Gastrocnemius medialis (tissue), 4 donors: ENCODE results near the gene DDX27. TPM values are rescaled to one million over a fixed set of nuclear protein-coding genes. Genes with fewer than 3 reads are reported as not detected.
"Not testable (repeated sequence)": the region's sequence is repeated elsewhere in the genome, so short reads cannot be mapped to it uniquely, and the experiment has no call there.

ENCODE experiments used
- ATAC-seq, 2 donors: fragments of 150-250 bp; one replicate each; pipeline ENCODE4 v1.9.1; 2016
- DNase-seq, 2 donors: peaks; one replicate each; pipeline ENCODE4 v3.0.0-alpha.2; 2019
- H3K27ac ChIP-seq, 4 donors: fragments of 200-600 bp; sonication (generic); 1 replicate in 1 of 4; 2 replicates in 3 of 4; pipeline ENCODE4 v1.5.1; 2016 to 2018; ENCODE audit warnings: mild to moderate bottlenecking in 2 of 4, moderate library complexity in 1 of 4
- H3K27me3 ChIP-seq, 3 donors: fragments of 200-600 bp; sonication (generic) in 2 of 3; 1 replicate in 1 of 3; 2 replicates in 2 of 3; pipeline versions ENCODE4 v1.5.1 to v1.6.0; 2016 to 2019; ENCODE audit warnings: mild to moderate bottlenecking in 1 of 3, moderate library complexity in 1 of 3
- H3K36me3 ChIP-seq, 2 donors: fragments of 200-600 bp; sonication (generic) in 1 of 2; one replicate each; pipeline ENCODE4 v1.5.1; 2017 to 2018
- H3K4me1 ChIP-seq, 2 donors: fragments of 200-600 bp; sonication (generic) in 1 of 2; one replicate each; pipeline ENCODE4 v1.5.1; 2016 to 2017; ENCODE audit warnings: mild to moderate bottlenecking in 2 of 2
- H3K4me3 ChIP-seq, 4 donors: fragments of 200-600 bp; sonication (generic) in 3 of 4; 1 replicate in 1 of 4; 2 replicates in 3 of 4; pipeline ENCODE4 v1.5.1; 2016 to 2019; ENCODE audit warnings: mild to moderate bottlenecking in 2 of 4
- H3K9me3 ChIP-seq, 3 donors: fragments of 200-600 bp; sonication (generic) in 2 of 3; 1 replicate in 1 of 3; 2 replicates in 2 of 3; pipeline ENCODE4 v1.5.1; 2016 to 2019
- POLR2A ChIP-seq, 2 donors: fragments of 450-650 bp; IDR thresholded peaks; one replicate each; pipeline ENCODE4 v1.6.1; 2017; ENCODE audit warnings: antibody characterized with exemption in 2 of 2, mild to moderate bottlenecking in 2 of 2, moderate library complexity in 2 of 2
- in situ Hi-C, 4 donors: fragments of 200-750 bp; cut with MboI; loops; one replicate each; pipeline versions ENCODE4 v1.15.0 to v1.8.0; 2017; ENCODE audit warnings: low sequenced_read_pairs in 4 of 4
- intact Hi-C: fragments of 100-400 bp; cut with DNase I; formaldehyde crosslinking; loops from one replicate; pipeline ENCODE4 v1.15.1; 2023; ENCODE audit warnings: low total_unique reads
- total RNA-seq, 4 donors: library from RNA; depleted of rRNA; stranded (reverse); fragments of >200 nt; gene quantifications; one replicate each; pipeline versions ENCODE4 v1.1.0 to v1.2.3, GENCODE V29; 2016
- TF ChIP-seq, protein P1 (sequence below), 5 experiments: fragments of 450-650 bp in 3 of 5; fragments of 200-600 bp in 2 of 5; sonication (generic) in 2 of 5; IDR thresholded peaks in 4 of 5; conservative IDR thresholded peaks in 1 of 5; 1 replicate in 4 of 5; 2 replicates in 1 of 5; pipeline ENCODE4 v1.5.1; 2016 to 2019; ENCODE audit warnings: antibody characterized with exemption in 5 of 5, mild to moderate bottlenecking in 3 of 5, moderate library complexity in 3 of 5

The DDX27 gene
- total RNA-seq, 4 donors from 2014 or later = 12.6 to 39.7 (median 23.3) TPM

DNA sequence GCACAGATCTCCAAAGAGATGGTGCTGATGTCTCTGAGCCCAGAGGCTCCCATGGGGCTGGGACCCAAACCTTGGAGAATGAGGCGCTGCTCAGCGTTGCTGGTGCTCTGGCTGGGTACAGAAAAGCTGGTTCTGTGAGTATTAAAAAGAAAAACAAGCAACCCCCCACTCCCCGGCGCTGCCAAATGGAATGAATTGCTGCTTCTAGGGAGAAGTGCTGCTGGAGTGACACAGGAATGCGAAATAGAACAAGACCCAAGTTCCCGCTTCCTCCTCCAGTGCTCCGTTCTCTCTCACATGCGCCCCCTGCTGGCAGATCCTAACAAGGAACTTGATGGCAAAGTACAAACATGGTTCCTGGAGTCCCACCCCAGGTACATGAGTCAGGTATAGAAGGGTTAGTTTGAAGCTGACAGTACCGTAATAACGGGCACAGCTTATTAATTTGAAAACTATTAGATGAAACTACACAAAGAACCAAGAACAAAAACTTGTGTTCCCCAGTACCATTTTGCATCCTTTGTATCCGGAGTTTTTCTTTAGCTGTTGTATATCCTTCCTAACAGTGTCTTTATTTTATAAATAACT lies 2.1 kb upstream of the DDX27 start:
- Histone ChIP-seq H3K27ac (peak overlapping the region in 1 of 4 donors; percentile 50), H3K4me1 (peaks cover 10 to 15% of the 10 kb centered on the region in 2 donors), H3K36me3 (peaks cover 0 to 12% of the 10 kb centered on the region in 2 donors), H3K9me3 (no peaks in the 10 kb centered on the region), H3K27me3 (no peaks in the 10 kb centered on the region), H3K4me3 (peak overlapping the region in 2 of 4 donors; percentile 6 to 26)
- in situ Hi-C loops (loop anchor here (5.0 kb wide), 1 partner anchor 85 kb away; no protein-coding TSS in a partner anchor), intact Hi-C loops (loop anchor here (1.0 kb wide), 1 partner anchor 84 kb away; no protein-coding TSS in a partner anchor)
- TF ChIP-seq, protein P1, sequence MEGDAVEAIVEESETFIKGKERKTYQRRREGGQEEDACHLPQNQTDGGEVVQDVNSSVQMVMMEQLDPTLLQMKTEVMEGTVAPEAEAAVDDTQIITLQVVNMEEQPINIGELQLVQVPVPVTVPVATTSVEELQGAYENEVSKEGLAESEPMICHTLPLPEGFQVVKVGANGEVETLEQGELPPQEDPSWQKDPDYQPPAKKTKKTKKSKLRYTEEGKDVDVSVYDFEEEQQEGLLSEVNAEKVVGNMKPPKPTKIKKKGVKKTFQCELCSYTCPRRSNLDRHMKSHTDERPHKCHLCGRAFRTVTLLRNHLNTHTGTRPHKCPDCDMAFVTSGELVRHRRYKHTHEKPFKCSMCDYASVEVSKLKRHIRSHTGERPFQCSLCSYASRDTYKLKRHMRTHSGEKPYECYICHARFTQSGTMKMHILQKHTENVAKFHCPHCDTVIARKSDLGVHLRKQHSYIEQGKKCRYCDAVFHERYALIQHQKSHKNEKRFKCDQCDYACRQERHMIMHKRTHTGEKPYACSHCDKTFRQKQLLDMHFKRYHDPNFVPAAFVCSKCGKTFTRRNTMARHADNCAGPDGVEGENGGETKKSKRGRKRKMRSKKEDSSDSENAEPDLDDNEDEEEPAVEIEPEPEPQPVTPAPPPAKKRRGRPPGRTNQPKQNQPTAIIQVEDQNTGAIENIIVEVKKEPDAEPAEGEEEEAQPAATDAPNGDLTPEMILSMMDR (IDR thresholded peaks at IDR 0.05 in 4 of 5, conservative IDR thresholded peaks at IDR 0.05 in 1 of 5) = peak; percentile 87 to 93 (median 88)
- TF ChIP-seq POLR2A (IDR thresholded peaks at IDR 0.05) = no peak
- peak; percentile 79 to 88 for DNase-seq
- peak; percentile 49 to 63 for ATAC-seq

DNA sequence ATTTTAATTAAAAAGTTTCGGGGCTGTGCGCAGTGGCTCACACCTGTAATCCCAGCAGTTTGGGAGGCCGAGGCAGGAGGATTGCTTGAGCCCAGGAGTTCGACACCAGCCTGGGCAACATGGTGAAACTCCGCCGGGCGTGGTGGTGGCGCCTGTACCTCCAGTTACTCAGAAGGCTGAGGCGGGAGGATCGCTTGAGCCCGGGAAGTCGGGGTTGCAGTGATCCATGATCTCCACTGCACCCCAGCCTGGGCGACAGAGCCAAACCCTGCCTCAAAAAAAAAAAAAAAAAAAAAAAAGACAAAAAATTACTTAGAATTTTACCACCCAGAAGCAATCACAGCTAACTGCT lies 501 bp upstream of the DDX27 start:
- peaks cover 10 to 15% of the 10 kb centered on the region in 2 donors for H3K4me1 ChIP-seq
- in situ Hi-C loops (loop anchor here (5.0 kb wide), 1 partner anchor 86 kb away; no protein-coding TSS in a partner anchor), intact Hi-C loops (loop anchor here (1.0 kb wide), 2 partner anchors 30 to 60 kb away; partner anchors contain the start of genes STAU1 and ZNFX1)
- peaks cover 0 to 28% of the 10 kb centered on the region in 2 donors for H3K36me3 ChIP-seq
- not testable (repeated sequence) for H3K27me3 ChIP-seq, H3K9me3 ChIP-seq
- ATAC-seq = peak in 1 of 2 donors; percentile 14
- DNase-seq = peak in 1 of 2 donors; percentile 23
- peak overlapping the region; percentile 81 to 86 (median 84) for H3K4me3 ChIP-seq
- H3K27ac ChIP-seq = peak overlapping the region; percentile 89 to 91 (median 90)

DNA sequence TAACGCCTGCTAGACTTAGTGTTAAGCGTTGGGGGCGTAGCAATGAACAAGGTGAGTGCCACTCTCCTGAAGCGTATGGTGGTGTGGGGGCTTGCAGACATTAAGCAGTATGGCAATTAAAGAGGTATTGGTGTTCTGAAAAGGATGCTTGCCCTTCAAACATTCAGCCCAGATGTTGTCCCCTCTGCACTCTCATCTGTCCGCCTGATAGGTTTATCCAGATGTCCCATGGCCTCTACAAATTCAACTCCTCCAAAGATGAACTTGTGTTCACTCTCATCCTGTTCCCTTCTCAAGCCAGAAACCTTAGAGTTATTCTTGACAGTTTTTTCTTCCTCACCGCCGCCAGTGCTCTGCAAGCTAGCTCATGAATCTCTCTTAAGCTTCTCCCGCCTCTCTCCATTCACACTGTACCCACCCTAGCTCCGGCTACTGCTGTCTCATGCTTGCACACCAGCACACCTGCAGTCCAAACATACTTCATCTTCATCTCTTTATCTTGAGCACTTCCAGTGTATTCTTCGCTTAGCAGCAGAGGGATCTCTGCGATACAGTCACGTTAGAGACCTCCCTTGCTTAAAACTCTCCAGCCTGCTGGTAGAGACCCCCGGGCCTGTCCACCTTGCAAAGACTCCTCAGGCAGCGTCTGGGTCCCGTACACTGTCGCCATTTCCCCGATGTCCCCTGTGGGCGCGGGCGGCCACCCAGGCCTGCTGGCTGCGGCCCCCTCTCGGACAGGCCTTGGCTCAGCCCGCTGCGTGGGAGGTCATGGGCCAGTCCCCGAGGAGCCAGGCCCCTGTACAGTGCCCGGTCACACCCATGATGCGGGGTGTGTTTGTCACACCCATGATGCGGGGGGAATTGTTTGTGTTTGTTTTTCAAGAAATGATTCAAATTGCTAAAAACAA lies 962 bp downstream of the DDX27 start:
- no peak for ATAC-seq
- in situ Hi-C loops = loop anchor here (5.0 kb wide), 1 partner anchor 88 kb away; no protein-coding TSS in a partner anchor
- no peak for DNase-seq

DNA sequence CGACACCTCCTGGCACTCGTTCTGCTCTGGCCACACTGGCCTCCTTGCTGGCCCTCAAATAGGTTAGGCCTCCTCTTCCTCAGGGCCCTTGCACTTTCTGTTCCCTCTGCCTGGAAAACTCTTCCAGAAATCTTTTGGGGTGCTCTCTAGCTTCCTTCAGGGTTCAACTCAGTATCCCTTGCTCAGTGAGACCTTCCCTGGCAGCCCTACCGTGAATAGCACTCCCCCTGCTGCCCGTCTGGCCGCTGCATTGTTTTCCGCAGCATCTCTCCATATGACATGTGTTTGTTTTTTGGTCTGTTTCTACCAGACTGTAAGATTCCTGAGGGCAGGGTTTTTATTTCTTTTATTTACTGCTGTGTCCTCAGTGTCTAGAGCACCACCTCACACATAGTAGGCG lies 6.7 kb downstream of the DDX27 start:
- Histone ChIP-seq H3K9me3 (no peaks in the 10 kb centered on the region), H3K4me3 (no peak overlapping the region), H3K27ac (no peak overlapping the region), H3K27me3 (no peaks in the 10 kb centered on the region), H3K4me1 (no peaks in the 10 kb centered on the region), H3K36me3 (peaks cover 0 to 97% of the 10 kb centered on the region in 2 donors)
- no peak for ATAC-seq
- DNase-seq = no peak
- in situ Hi-C loops = no loop called here
- TF ChIP-seq POLR2A (IDR thresholded peaks at IDR 0.05) = no peak
- TF ChIP-seq, protein P1 (IDR thresholded peaks at IDR 0.05 in 4 of 5, conservative IDR thresholded peaks at IDR 0.05 in 1 of 5) = no peak
- intact Hi-C loops = no loop called here

More for the DNA sequence above, 962 bp downstream of the DDX27 start:
- no peaks in the 10 kb centered on the region for H3K9me3 ChIP-seq
- no peaks in the 10 kb centered on the region for H3K27me3 ChIP-seq
- intact Hi-C loops = loop anchor here (1.0 to 2.0 kb wide), 3 partner anchors 32 to 173 kb away; partner anchors contain the start of genes CSE1L, STAU1 and ZNFX1
- peak overlapping the region; percentile 89 to 91 (median 90) for H3K27ac ChIP-seq
- TF ChIP-seq, protein P1 (IDR thresholded peaks at IDR 0.05 in 4 of 5, conservative IDR thresholded peaks at IDR 0.05 in 1 of 5) = no peak
- TF ChIP-seq POLR2A (IDR thresholded peaks at IDR 0.05) = no peak
- H3K4me3 ChIP-seq = peak overlapping the region; percentile 81 to 86 (median 84)
- H3K36me3 ChIP-seq = peaks cover 0 to 43% of the 10 kb centered on the region in 2 donors
- H3K4me1 ChIP-seq = peaks cover 10 to 15% of the 10 kb centered on the region in 2 donors

DNA sequence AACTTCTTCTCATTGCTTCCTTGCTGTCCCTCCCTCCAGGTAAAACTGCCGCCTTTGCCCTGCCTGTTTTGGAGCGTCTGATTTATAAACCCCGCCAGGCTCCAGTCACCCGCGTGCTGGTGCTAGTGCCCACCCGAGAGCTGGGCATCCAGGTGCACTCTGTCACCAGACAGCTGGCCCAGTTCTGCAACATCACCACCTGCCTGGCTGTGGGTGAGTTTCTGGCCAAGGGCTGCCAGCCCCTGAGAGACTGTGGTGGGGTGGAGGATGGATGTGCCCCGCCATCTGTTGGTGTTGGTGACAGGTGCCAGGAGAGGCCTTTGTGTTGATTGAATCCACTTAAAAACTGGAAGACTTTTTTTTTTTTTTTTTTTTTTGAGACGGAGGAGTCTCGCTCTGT lies 9.5 kb downstream of the DDX27 start:
- intact Hi-C loops = no loop called here
- H3K4me1 ChIP-seq = no peaks in the 10 kb centered on the region
- in situ Hi-C loops = no loop called here

More for the DNA sequence above, 9.5 kb downstream of the DDX27 start:
- H3K4me3 ChIP-seq = no peak overlapping the region
- H3K36me3 ChIP-seq = peaks cover 0 to 97% of the 10 kb centered on the region in 2 donors
- H3K27ac ChIP-seq = no peak overlapping the region
- ATAC-seq = no peak
- DNase-seq = no peak
- no peak for TF ChIP-seq POLR2A (IDR thresholded peaks at IDR 0.05)
- TF ChIP-seq, protein P1 (IDR thresholded peaks at IDR 0.05 in 4 of 5, conservative IDR thresholded peaks at IDR 0.05 in 1 of 5) = no peak
- H3K9me3 ChIP-seq = no peaks in the 10 kb centered on the region
- H3K27me3 ChIP-seq = no peaks in the 10 kb centered on the region
